ENCODE data around the gene ADGRA1.

The ADGRA1 gene

GRCh38 chr10:133056651-133057178, 31.0 kb upstream of the ADGRA1 start:
- DNase-seq, result no peak

GRCh38 chr10:133058331-133059092, 29.2 kb upstream of the ADGRA1 start:
- DNase-seq, result no peak

- DNase-seq, result no peak
Measured at GRCh38 chr10:133059093-133059470, 28.6 kb upstream of the ADGRA1 start.

- DNase-seq, result no peak
Measured at GRCh38 chr10:133059571-133059970, 28.2 kb upstream of the ADGRA1 start.

GRCh38 chr10:133060022-133060421, 27.7 kb upstream of the ADGRA1 start:
- no peak for DNase-seq

- no peak for DNase-seq
Measured at GRCh38 chr10:133060466-133060865, 27.3 kb upstream of the ADGRA1 start.

- no peak for DNase-seq
Measured at GRCh38 chr10:133060881-133061280, 26.8 kb upstream of the ADGRA1 start.

- no peak for DNase-seq
Measured at GRCh38 chr10:133061296-133062038, 26.3 kb upstream of the ADGRA1 start.

DNA sequence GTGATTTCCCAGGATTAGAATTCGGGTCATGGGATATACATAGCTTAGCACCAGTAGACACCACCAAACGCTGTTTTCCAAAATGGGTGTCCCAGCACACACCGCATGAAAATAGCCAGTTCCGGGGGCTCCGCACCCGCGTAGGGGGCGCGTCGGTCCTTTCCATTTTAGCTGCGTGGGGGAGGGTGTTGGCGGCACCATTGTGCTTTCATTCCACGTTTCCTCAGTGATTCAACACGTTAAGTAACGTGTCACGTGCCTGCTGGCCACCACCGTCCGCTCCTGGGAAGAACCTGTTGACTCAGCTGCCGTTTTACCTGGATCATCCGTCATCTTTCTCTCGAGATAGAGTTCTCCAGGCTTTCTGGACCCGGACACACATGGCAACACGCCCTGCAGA, 25.6 kb upstream of the ADGRA1 start:
- no peak for DNase-seq

GRCh38 chr10:133062635-133063034, 25.1 kb upstream of the ADGRA1 start:
- no peak for DNase-seq

DNA sequence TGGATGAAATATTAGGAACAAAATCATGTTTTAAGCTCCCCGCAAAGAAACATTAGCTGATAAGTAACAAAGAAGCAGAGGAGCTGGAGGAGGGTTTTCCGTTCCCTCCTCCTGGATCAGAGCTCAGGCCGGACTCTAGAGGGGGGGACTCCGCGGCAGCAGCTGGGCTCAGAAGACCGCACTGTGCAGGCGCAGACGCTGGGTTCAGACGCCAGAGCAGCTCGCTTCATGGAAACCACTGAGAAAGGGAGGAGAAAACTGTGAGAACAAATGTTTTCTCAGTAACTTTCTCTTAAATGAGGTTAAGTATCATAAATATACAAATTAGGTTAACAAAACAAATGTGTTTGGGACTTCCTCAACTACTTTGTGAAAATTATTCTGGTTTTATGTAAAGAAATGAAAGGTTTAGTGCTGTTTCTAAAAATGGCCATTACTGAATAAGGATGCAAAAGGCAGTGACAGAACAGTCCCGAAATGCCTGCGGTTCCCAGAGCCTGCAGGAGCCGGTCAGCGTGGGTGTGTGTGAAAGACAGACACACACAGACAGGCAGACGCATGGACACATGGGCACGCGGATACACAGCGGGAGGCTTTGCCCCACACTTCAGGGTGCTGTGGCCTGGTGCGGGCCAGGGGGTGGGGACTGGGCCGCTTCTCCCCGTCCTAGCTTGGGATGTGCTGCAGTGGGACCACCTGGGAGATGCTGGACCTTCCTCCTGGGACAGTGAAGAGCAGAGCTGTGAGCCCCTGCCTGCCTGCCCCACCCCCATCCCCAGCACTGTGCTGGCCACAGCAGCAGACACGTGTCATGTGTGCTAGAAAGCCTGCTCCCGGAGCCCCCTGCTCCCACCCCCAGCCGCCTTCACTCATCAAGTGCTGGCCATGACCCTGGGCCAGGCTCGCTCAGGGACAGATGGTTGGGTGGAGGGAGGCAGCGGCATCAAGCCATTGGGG, 20.3 kb upstream of the ADGRA1 start:
- DNase-seq, result no peak

DNA sequence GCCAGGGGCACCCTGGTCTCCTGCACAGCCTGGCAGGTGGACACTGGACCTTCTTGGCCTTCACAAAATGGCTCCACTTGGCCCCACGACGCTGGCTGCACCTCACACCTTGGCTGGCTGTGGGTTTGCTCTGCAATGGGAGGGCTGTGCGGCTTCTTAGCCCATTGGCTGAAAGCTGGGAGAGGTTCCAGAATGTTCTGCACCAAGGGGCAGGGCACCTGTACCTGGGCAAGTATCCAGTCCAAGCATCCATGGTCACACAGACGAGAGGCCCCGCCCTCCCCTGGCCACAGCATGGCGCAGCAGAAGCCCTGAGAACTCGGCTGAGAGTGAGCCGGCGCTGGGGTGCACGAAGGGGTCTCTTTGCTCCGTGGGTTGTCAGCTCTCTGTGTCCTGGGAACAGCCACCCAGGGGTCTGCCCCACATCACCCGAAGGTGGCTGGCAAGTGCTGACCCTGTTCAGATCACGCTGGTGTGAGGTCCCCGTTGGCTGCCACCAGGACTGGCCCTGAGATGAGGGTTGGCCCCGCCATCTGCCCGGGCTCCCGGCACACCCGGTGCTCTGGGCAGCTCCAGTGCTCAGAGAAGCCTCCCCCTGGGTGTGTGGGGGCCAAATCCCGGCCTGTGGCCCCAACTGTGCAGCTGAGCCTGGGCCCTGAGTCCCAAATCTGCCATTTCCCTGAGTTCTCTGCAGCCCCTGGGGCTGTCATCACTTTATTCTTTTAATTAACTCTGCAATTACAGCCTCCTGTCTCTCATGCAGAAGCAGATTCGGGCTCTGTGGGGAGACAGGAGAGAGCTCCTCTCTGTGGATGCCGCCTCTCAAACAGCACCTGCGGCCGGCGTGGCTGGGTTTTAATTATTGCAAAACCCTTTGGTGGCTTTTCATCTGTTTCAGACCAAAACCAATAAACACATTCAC, 19.4 kb upstream of the ADGRA1 start:
- no peak for DNase-seq

DNA sequence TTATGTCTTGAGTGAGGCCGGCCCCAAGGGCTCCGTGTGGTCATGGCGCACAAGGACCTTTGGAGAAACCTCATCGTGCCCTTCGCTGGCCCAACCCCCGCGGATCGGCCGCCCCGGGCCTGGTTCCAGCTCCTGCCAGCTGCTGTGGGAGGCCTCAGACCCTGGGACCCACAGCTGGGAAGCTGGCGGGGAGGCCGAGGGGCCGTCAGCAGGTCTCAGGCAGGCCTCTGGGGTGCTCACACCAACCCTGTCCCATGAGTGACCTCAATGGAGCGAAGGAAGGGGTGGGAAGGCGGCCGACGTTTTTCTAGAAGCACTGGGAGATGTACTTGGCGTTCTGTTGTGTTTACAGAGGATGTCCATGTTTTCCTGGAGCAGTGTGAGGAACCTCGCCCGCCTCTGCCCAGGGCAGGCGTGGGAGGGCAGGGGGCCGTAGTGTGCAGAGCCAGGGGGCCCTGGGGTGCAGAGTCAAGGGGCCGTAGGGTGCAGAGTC, 18.6 kb upstream of the ADGRA1 start:
- no peak for DNase-seq

- no peak for DNase-seq
Measured at GRCh38 chr10:133070405-133070804, 17.3 kb upstream of the ADGRA1 start.

DNA sequence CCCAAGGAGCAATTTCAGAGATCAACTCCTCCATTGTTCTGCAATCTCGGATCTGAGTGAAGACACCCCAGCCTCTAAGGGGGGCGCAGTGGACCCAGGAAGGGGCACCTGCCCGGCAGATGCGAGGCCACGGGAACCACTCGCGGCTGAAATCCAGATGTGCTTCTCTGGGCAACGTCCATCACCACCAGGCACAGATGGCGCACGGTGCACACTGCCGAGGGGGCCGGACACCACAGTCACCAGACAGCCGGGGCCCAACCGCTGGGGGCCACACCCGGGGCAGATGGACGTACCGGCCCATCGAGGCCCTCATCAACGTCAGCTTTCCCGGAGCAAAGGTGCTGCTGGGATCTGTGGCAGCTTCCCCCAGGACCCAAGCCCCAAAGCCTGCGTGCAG, 16.9 kb upstream of the ADGRA1 start:
- DNase-seq, result no peak

GRCh38 chr10:133071733-133072132, 16.0 kb upstream of the ADGRA1 start:
- DNase-seq, result no peak

DNA sequence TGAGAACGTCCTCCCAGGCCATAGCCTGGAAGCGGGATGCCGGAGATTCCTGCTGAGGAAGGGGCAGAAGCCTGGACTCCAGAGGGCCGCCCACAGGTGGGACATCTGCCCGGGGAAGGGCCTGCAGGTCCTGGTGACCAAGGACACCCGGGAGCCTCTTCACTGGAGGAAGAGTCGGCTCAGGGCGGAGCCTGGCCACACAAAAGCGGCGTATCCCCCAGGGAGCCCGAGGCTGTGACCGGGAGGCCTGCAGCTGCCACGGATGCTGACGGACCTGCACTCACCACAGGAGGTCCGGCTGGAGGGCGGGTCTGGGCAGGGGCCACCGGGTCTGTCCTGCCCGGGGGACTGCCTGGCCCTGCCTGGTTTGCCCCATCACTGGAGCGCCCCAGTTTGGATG, 15.5 kb upstream of the ADGRA1 start:
- DNase-seq, result no peak

- no peak for DNase-seq
Measured at GRCh38 chr10:133072720-133073390, 14.9 kb upstream of the ADGRA1 start.

- DNase-seq, result no peak
Measured at GRCh38 chr10:133075346-133076137, 12.2 kb upstream of the ADGRA1 start.
